Measurements from ENCODE around the gene EFNA3. TPM values are rescaled to one million over a fixed set of nuclear protein-coding genes. Genes with fewer than 3 reads are reported as not detected.

EFNA3 gene
- total RNA-seq, 1 experiment from 2014 or later, result 23.5 TPM

GRCh38 chr1:155073377-155074242 is 5.0 kb upstream of the EFNA3 start:
- POLR2A ChIA-PET (ENCODE audit: unreplicated experiment), result interaction anchor here (0.6 kb wide), 1 partner anchor 23 kb away, joined by 12 read pairs; the partner anchor contains the start of gene ADAM15
- BruUV-seq (replicated peaks), result no TSS peak
- intact Hi-C loops (cut with micrococcal nuclease), result no loop called here

GRCh38 chr1:155075535-155075934 is 3.1 kb upstream of the EFNA3 start:
- CTCF ChIA-PET, result interaction anchor here (0.5 kb wide), 1 partner anchor 11 kb away, joined by 3 read pairs; no protein-coding TSS in a partner anchor
- H3K4me1 ChIP-seq (ENCODE audit: insufficient read depth, low read length), result peaks cover 35% of the 10 kb centered on the region
- H3K4me3 ChIP-seq (ENCODE audit: low read length), result no peak overlapping the region
- H3K79me2 ChIP-seq (ENCODE audit: low read length), result no peaks in the 10 kb centered on the region
- no peak overlapping the region for H2AFZ ChIP-seq (ENCODE audit: low read length)
- no peak overlapping the region for H3K27ac ChIP-seq (ENCODE audit: low read length)
- DNase-seq (no peak), ATAC-seq (no peak)
- H3K36me3 ChIP-seq (ENCODE audit: low read depth, low read length), result no peaks in the 10 kb centered on the region
- TF ChIP-seq CTCF (conservative IDR thresholded peaks at IDR 0.05; ENCODE audit: low read depth, low read length) (no peak), EZH2phosphoT487 (IDR thresholded peaks at IDR 0.05; ENCODE audit: borderline replicate concordance, low read length) (no peak), EZH2 (IDR thresholded peaks at IDR 0.05; ENCODE audit: low read length, unreplicated experiment) (no peak)
- no peak overlapping the region for H3K9ac ChIP-seq (ENCODE audit: low read length)
- H3K4me2 ChIP-seq (ENCODE audit: low read length), result no peak overlapping the region
- no peaks in the 10 kb centered on the region for H3K9me3 ChIP-seq (ENCODE audit: low read length)
- H4K20me1 ChIP-seq (ENCODE audit: low read length), result no peaks in the 10 kb centered on the region
- peaks cover 17% of the 10 kb centered on the region for H3K27me3 ChIP-seq (ENCODE audit: low read length)
- intact Hi-C loops (cut with micrococcal nuclease), result no loop called here
- no peaks in the 10 kb centered on the region for H3K9me2 ChIP-seq (replicated peaks; ENCODE audit: low read length)
- BruUV-seq (replicated peaks), result no TSS peak
- no peaks in the 10 kb centered on the region for H3F3A ChIP-seq (ENCODE audit: low read length, unreplicated experiment)
- POLR2A ChIA-PET (ENCODE audit: unreplicated experiment), result no interaction called here

More at GRCh38 chr1:155073377-155074242, 5.0 kb upstream of the EFNA3 start:
- no peaks in the 10 kb centered on the region for H3K79me2 ChIP-seq (ENCODE audit: low read length)
- H3K9me3 ChIP-seq (ENCODE audit: low read length), result no peaks in the 10 kb centered on the region
- TF ChIP-seq EZH2phosphoT487 (IDR thresholded peaks at IDR 0.05; ENCODE audit: borderline replicate concordance, low read length), result no peak
- CTCF ChIA-PET, result interaction anchor here (0.9 kb wide), 1 partner anchor 11 kb away, joined by 4 read pairs; no protein-coding TSS in a partner anchor
- no peaks in the 10 kb centered on the region for H3K36me3 ChIP-seq (ENCODE audit: low read depth, low read length)
- no peaks in the 10 kb centered on the region for H4K20me1 ChIP-seq (ENCODE audit: low read length)
- H3K9ac ChIP-seq (ENCODE audit: low read length), result no peak overlapping the region
- H2AFZ ChIP-seq (ENCODE audit: low read length), result no peak overlapping the region
- ATAC-seq (no peak), DNase-seq (no peak)
- no peaks in the 10 kb centered on the region for H3K27me3 ChIP-seq (ENCODE audit: low read length)
- no peaks in the 10 kb centered on the region for H3K9me2 ChIP-seq (replicated peaks; ENCODE audit: low read length)
- no peak overlapping the region for H3K4me3 ChIP-seq (ENCODE audit: low read length)
- no peak overlapping the region for H3K4me2 ChIP-seq (ENCODE audit: low read length)
- H3K4me1 ChIP-seq (ENCODE audit: insufficient read depth, low read length), result peaks cover 21% of the 10 kb centered on the region; the same call in 1 of the 2 replicates
- no peaks in the 10 kb centered on the region for H3F3A ChIP-seq (ENCODE audit: low read length, unreplicated experiment)
- H3K27ac ChIP-seq (ENCODE audit: low read length), result no peak overlapping the region

GRCh38 chr1:155076371-155076770 is 2.3 kb upstream of the EFNA3 start:
- H3K27me3 ChIP-seq (ENCODE audit: low read length), result peaks cover 25% of the 10 kb centered on the region
- ChIA-PET POLR2A (ENCODE audit: unreplicated experiment) (interaction anchor here (0.6 kb wide), 1 partner anchor 28 kb away, joined by 4 read pairs; no protein-coding TSS in a partner anchor), CTCF (no interaction called here)
- H3K4me3 ChIP-seq (ENCODE audit: low read length), result no peak overlapping the region
- H2AFZ ChIP-seq (ENCODE audit: low read length), result no peak overlapping the region
- DNase-seq, result no peak
- H4K20me1 ChIP-seq (ENCODE audit: low read length), result no peaks in the 10 kb centered on the region
- H3K9me2 ChIP-seq (replicated peaks; ENCODE audit: low read length), result no peaks in the 10 kb centered on the region
- no peak overlapping the region for H3K4me2 ChIP-seq (ENCODE audit: low read length)
- BruUV-seq (replicated peaks), result no TSS peak
- no peaks in the 10 kb centered on the region for H3F3A ChIP-seq (ENCODE audit: low read length, unreplicated experiment)
- H3K27ac ChIP-seq (ENCODE audit: low read length), result no peak overlapping the region
- no peaks in the 10 kb centered on the region for H3K79me2 ChIP-seq (ENCODE audit: low read length)
- no peak for ATAC-seq
- TF ChIP-seq CTCF (conservative IDR thresholded peaks at IDR 0.05; ENCODE audit: low read depth, low read length) (no peak), EZH2 (IDR thresholded peaks at IDR 0.05; ENCODE audit: low read length, unreplicated experiment) (no peak), EZH2phosphoT487 (IDR thresholded peaks at IDR 0.05; ENCODE audit: borderline replicate concordance, low read length) (no peak)
- H3K4me1 ChIP-seq (ENCODE audit: insufficient read depth, low read length), result peaks cover 36% of the 10 kb centered on the region
- H3K9me3 ChIP-seq (ENCODE audit: low read length), result no peaks in the 10 kb centered on the region
- no peaks in the 10 kb centered on the region for H3K36me3 ChIP-seq (ENCODE audit: low read depth, low read length)
- H3K9ac ChIP-seq (ENCODE audit: low read length), result no peak overlapping the region
- intact Hi-C loops (cut with micrococcal nuclease), result no loop called here

Data from PC-3 (cell line).